LoVo (cell line): Measurements from ENCODE around the gene SHISA8.
A peak's percentile ranks its signal among the peaks of the same experiment; 100 is the strongest.
"Not testable (repeated sequence)": the region's sequence is repeated elsewhere in the genome, so short reads cannot be mapped to it uniquely, and the experiment has no call there.

Experiments used
- DNase-seq: peaks from one replicate; pipeline ENCODE4 v3.0.0-alpha.2; 2016; ENCODE audit warnings: low spot score

Gene SHISA8

GRCh38 chr22:41915035-41915785, at the start of gene SHISA8:
SHISA8 (minus strand) TSS chr22:41915074; CDS start chr22:41914667, 407 bp downstream.
- no peak for DNase-seq

GRCh38 chr22:41964112-41964491, 49.2 kb upstream of the SHISA8 start:
- no peak for DNase-seq

GRCh38 chr22:41963453-41964111, 48.7 kb upstream of the SHISA8 start:
- no peak for DNase-seq

- no peak for DNase-seq
Measured at GRCh38 chr22:41957941-41958556, 43.2 kb upstream of the SHISA8 start.

- no peak for DNase-seq
Measured at GRCh38 chr22:41952713-41953112, 37.8 kb upstream of the SHISA8 start.

GRCh38 chr22:41951898-41952474, 37.1 kb upstream of the SHISA8 start, which contains the start of gene SMIM45:
SMIM45 (plus strand) TSS chr22:41952150.
- no peak for DNase-seq

- DNase-seq = no peak
Measured at GRCh38 chr22:41949297-41949965, 34.6 kb upstream of the SHISA8 start.

GRCh38 chr22:41948928-41949296, 34.0 kb upstream of the SHISA8 start:
- not testable (repeated sequence) for DNase-seq

GRCh38 chr22:41948142-41948541, 33.3 kb upstream of the SHISA8 start:
- no peak for DNase-seq

- DNase-seq = no peak
Measured at GRCh38 chr22:41947424-41948080, 32.7 kb upstream of the SHISA8 start.

GRCh38 chr22:41946629-41947423, 32.0 kb upstream of the SHISA8 start, which contains the start of gene CENPM:
CENPM (minus strand) TSS chr22:41947152; CDS start chr22:41947076, 76 bp downstream.
- DNase-seq = peak; percentile 95

GRCh38 chr22:41943661-41944209, 28.9 kb upstream of the SHISA8 start:
- DNase-seq = no peak

- peak; percentile 54 for DNase-seq
Measured at GRCh38 chr22:41940832-41941765, 26.2 kb upstream of the SHISA8 start.

GRCh38 chr22:41939981-41940831, 25.3 kb upstream of the SHISA8 start:
- no peak for DNase-seq

- DNase-seq = no peak
Measured at GRCh38 chr22:41936894-41937169, 22.0 kb upstream of the SHISA8 start.

GRCh38 chr22:41935509-41935908, 20.6 kb upstream of the SHISA8 start:
- DNase-seq = no peak

GRCh38 chr22:41935015-41935351, 20.1 kb upstream of the SHISA8 start:
- DNase-seq = no peak

GRCh38 chr22:41934284-41935014, 19.6 kb upstream of the SHISA8 start:
- DNase-seq = no peak
